NCI-H2196 treated with DMSO at 0.1 percent for 48 hours (cell line): ENCODE results near the gene FOXN1.
"Not testable (repeated sequence)": the region's sequence is repeated elsewhere in the genome, so short reads cannot be mapped to it uniquely, and the experiment has no call there.

ENCODE experiments used
- DNase-seq: peaks from one replicate; lab custom pipeline; 2025; ENCODE audit not compliant: unreplicated experiment; lab: John Stamatoyannopoulos, UW

The FOXN1 gene

GRCh38 chr17:28505986-28506665, at the start of gene FOXN1:
FOXN1 (plus strand) TSS chr17:28506348; CDS start chr17:28523970, 17,622 bp downstream.
- DNase-seq, result no peak

GRCh38 chr17:28457890-28458289, 48.3 kb upstream of the FOXN1 start:
- no peak for DNase-seq

- DNase-seq, result not testable (repeated sequence)
These were observed 47.3 kb upstream of the FOXN1 start for GRCh38 chr17:28458881-28459280.

GRCh38 chr17:28460901-28461300, 45.2 kb upstream of the FOXN1 start:
- no peak for DNase-seq

- DNase-seq, result no peak
These were observed 40.1 kb upstream of the FOXN1 start for GRCh38 chr17:28466001-28466400.

- DNase-seq, result no peak
These were observed 39.6 kb upstream of the FOXN1 start for GRCh38 chr17:28466521-28467048.

- no peak for DNase-seq
These were observed 38.6 kb upstream of the FOXN1 start for GRCh38 chr17:28467456-28468025.

- not testable (repeated sequence) for DNase-seq
These were observed 38.0 kb upstream of the FOXN1 start for GRCh38 chr17:28468033-28468735.

- no peak for DNase-seq
These were observed 37.4 kb upstream of the FOXN1 start for GRCh38 chr17:28468781-28469180.

- no peak for DNase-seq
These were observed 36.8 kb upstream of the FOXN1 start for GRCh38 chr17:28469376-28469775.

- no peak for DNase-seq
These were observed 35.8 kb upstream of the FOXN1 start for GRCh38 chr17:28470266-28470913.

- DNase-seq, result no peak
These were observed 35.2 kb upstream of the FOXN1 start for GRCh38 chr17:28470914-28471366.

GRCh38 chr17:28471531-28472342, 34.4 kb upstream of the FOXN1 start:
- DNase-seq, result no peak

- no peak for DNase-seq
These were observed 33.2 kb upstream of the FOXN1 start for GRCh38 chr17:28472871-28473497.

GRCh38 chr17:28473542-28473941, 32.6 kb upstream of the FOXN1 start, which contains the start of gene SLC13A2:
SLC13A2 (plus strand) TSS chr17:28473644; CDS start chr17:28473713, 69 bp downstream.
- DNase-seq, result no peak

- no peak for DNase-seq
These were observed 32.0 kb upstream of the FOXN1 start for GRCh38 chr17:28474111-28474531.

GRCh38 chr17:28475151-28475900, 30.8 kb upstream of the FOXN1 start:
- DNase-seq, result no peak

- DNase-seq, result no peak
These were observed 29.9 kb upstream of the FOXN1 start for GRCh38 chr17:28476076-28476865.
